ENCODE results near the gene HSF4.

GRCh38 chr16:67174706-67175231, 10.2 kb downstream of the HSF4 start:
- TF ChIP-seq CTCF (IDR thresholded peaks at IDR 0.05) (no peak), POLR2A (IDR thresholded peaks at IDR 0.05) (no peak)
